Measurements from ENCODE around the gene PLEKHJ1. TPM values are rescaled to one million over a fixed set of nuclear protein-coding genes. Genes with fewer than 3 reads are reported as not detected.

Gene PLEKHJ1
- total RNA-seq, 1 experiment from 2014 or later = 94.8 TPM

DNA sequence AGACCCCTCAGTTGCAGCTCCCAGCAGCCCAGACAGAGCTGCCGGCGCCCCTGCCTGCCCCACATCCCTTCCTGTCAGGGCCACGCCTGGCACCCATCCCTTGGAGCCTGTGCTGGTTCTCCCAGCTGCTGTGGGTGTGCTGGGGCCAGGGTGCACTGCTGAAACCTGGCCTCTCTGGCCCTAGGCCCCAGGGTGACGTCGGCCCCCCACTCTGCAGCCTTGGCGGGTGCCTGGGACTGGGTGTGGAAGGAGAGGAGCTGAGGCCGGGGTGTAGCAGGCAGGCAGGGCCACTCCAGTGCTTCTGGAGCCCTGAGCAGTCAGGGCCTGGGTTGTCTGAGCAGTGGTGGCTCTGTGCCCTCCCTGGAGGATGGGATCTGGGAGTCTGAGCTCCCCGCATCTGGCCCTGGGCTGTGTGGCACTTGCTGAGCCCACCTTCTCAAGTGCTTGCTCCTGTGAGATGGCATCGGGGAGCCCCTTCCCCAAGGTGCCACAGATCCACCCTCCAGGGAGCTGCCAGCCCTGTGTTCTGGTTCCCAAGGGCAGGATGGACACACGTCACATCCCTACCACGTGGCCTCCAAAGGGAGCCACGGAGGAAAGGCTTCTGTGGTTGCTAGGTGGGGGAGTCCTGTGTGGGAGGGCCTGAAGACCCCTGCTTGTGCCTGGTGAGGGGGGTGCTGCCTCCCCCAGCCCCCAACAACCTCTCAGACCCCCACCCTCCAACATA lies 5.2 kb downstream of the PLEKHJ1 start:
- H3F3A ChIP-seq (ENCODE audit: low read length, unreplicated experiment) = no peaks in the 10 kb centered on the region
- H3K9ac ChIP-seq (ENCODE audit: low read length) = no peak overlapping the region
- no TSS peak for BruUV-seq (replicated peaks)
- DNase-seq = no peak
- no peaks in the 10 kb centered on the region for H3K27me3 ChIP-seq (ENCODE audit: low read length)
- H2AFZ ChIP-seq (ENCODE audit: low read length) = no peak overlapping the region
- no peaks in the 10 kb centered on the region for H3K4me1 ChIP-seq (ENCODE audit: insufficient read depth, low read length)
- no peak overlapping the region for H3K27ac ChIP-seq (ENCODE audit: low read length)
- ChIA-PET CTCF (no interaction called here), POLR2A (ENCODE audit: unreplicated experiment) (no interaction called here)
- peaks cover 31% of the 10 kb centered on the region for H3K79me2 ChIP-seq (ENCODE audit: low read length)
- H3K4me2 ChIP-seq (ENCODE audit: low read length) = no peak overlapping the region
- no peaks in the 10 kb centered on the region for H3K9me3 ChIP-seq (ENCODE audit: low read length)
- no peaks in the 10 kb centered on the region for H3K9me2 ChIP-seq (replicated peaks; ENCODE audit: low read length)
- no peak for TF ChIP-seq EZH2 (IDR thresholded peaks at IDR 0.05; ENCODE audit: low read length, unreplicated experiment)
- TF ChIP-seq, protein P1, sequence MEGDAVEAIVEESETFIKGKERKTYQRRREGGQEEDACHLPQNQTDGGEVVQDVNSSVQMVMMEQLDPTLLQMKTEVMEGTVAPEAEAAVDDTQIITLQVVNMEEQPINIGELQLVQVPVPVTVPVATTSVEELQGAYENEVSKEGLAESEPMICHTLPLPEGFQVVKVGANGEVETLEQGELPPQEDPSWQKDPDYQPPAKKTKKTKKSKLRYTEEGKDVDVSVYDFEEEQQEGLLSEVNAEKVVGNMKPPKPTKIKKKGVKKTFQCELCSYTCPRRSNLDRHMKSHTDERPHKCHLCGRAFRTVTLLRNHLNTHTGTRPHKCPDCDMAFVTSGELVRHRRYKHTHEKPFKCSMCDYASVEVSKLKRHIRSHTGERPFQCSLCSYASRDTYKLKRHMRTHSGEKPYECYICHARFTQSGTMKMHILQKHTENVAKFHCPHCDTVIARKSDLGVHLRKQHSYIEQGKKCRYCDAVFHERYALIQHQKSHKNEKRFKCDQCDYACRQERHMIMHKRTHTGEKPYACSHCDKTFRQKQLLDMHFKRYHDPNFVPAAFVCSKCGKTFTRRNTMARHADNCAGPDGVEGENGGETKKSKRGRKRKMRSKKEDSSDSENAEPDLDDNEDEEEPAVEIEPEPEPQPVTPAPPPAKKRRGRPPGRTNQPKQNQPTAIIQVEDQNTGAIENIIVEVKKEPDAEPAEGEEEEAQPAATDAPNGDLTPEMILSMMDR (conservative IDR thresholded peaks at IDR 0.05; ENCODE audit: low read depth, low read length) = no peak
- H3K36me3 ChIP-seq (ENCODE audit: low read depth, low read length) = 0 out of 2 replicates have a peak, but pooled peaks cover 5% of the 10 kb centered on the region
- H4K20me1 ChIP-seq (ENCODE audit: low read length) = no peaks in the 10 kb centered on the region
- ATAC-seq = no peak
- intact Hi-C loops (cut with micrococcal nuclease) = loop anchor here (10.0 kb wide), 1 partner anchor 84 kb away; no protein-coding TSS in a partner anchor
- no peak overlapping the region for H3K4me3 ChIP-seq (ENCODE audit: low read length)

DNA sequence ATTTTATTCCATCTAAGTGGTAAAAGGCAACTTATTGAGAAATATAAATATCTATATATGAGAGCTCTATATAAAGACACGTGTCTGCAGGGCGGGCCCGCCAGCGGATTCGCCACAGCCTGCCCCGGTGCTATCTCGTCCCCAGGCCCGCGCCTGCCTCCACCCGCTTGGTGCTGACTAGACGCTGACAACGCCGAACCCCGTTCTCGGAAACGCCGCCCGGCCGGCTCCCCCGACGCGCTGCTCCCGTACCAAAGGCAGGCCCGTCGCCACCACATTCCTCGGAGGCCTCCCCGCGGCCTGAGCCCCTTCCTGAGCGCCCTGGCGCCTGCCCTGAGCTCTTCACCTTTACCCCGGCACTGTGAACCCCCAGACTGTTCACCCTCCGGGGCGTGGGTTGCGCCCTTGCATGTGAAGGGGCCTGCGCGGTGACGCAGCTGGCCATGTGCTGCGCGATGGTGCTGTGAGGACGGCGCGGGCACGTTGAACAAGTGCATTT lies 6.0 kb downstream of the PLEKHJ1 start:
- no peak overlapping the region for H3K4me3 ChIP-seq (ENCODE audit: low read length)
- ChIA-PET POLR2A (ENCODE audit: unreplicated experiment) (no interaction called here), CTCF (interaction anchor here (0.8 kb wide), 1 partner anchor 74 kb away, joined by 3 read pairs; no protein-coding TSS in a partner anchor)
- H3K9me2 ChIP-seq (replicated peaks; ENCODE audit: low read length) = no peaks in the 10 kb centered on the region
- ATAC-seq (no peak), DNase-seq (no peak)
- no TSS peak for BruUV-seq (replicated peaks)
- no peaks in the 10 kb centered on the region for H3F3A ChIP-seq (ENCODE audit: low read length, unreplicated experiment)
- H3K79me2 ChIP-seq (ENCODE audit: low read length) = peaks cover 22% of the 10 kb centered on the region
- H3K36me3 ChIP-seq (ENCODE audit: low read depth, low read length) = peaks cover 5% of the 10 kb centered on the region; the same call in 1 of the 2 replicates
- TF ChIP-seq EZH2 (IDR thresholded peaks at IDR 0.05; ENCODE audit: low read length, unreplicated experiment) (no peak), EZH2phosphoT487 (IDR thresholded peaks at IDR 0.05; ENCODE audit: borderline replicate concordance, low read length) (no peak)
- TF ChIP-seq, protein P1 (conservative IDR thresholded peaks at IDR 0.05; ENCODE audit: low read depth, low read length) = no peak
- no peak overlapping the region for H2AFZ ChIP-seq (ENCODE audit: low read length)
- H4K20me1 ChIP-seq (ENCODE audit: low read length) = no peaks in the 10 kb centered on the region
- H3K4me2 ChIP-seq (ENCODE audit: low read length) = no peak overlapping the region
- H3K27me3 ChIP-seq (ENCODE audit: low read length) = no peaks in the 10 kb centered on the region
- no peaks in the 10 kb centered on the region for H3K4me1 ChIP-seq (ENCODE audit: insufficient read depth, low read length)
- no peak overlapping the region for H3K9ac ChIP-seq (ENCODE audit: low read length)
- no peaks in the 10 kb centered on the region for H3K9me3 ChIP-seq (ENCODE audit: low read length)
- intact Hi-C loops (cut with micrococcal nuclease) = loop anchor here (10.0 kb wide), 1 partner anchor 85 kb away; no protein-coding TSS in a partner anchor
- H3K27ac ChIP-seq (ENCODE audit: low read length) = no peak overlapping the region
